ENCODE measurements around the gene FNBP1. TPM values are rescaled to one million over a fixed set of nuclear protein-coding genes. Genes with fewer than 3 reads are reported as not detected.
A peak's percentile ranks its signal among the peaks of the same experiment; 100 is the strongest.

Gene FNBP1
- total RNA-seq, 1 donor from 2014 or later: 47.1 TPM

DNA sequence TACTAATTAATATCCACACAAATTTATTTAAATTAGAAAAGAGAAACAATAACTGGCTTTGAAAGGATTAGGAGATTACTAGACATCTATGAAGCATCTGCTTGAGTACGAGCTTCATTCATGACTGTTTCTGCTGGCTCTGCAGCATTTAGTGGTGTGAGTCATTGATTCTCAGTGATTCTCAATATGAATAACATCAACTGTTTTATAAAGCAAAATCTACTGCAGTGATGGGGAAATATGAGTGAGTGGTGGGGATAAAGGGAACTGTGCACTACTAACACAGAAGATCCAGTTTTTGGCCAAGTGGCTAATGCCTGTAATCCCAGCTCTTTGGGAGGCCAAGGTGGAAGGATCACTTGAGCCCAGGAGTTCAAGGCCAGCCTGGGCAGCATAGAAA, 8.4 kb downstream of the FNBP1 start:
- peaks cover 57% of the 10 kb centered on the region for H3K4me1 ChIP-seq

DNA sequence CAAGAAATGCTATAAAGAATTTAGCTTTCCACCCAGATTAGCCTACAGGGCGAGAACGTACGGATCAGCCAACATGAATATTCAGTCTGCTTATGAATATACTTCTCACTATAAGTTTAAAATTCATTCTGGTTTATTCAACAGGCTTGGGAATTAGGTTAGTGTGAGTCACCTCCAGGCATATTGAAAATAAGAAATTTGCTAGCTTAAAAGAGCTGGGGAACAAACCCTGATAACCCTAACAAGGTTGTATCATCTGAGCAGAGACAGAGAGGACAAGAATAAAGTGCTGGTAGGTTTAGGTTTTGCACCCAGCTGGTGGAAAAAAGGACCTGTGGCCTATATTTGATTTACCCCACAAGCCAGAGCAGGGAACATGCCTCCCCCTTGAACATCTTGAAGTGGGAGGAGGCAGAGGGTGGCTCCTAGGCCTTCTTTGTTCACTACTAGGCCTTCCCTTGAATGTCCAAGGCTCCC, 12.3 kb downstream of the FNBP1 start:
- H3K36me3 ChIP-seq: no peaks in the 10 kb centered on the region
- no peak overlapping the region for H3K4me3 ChIP-seq
- H3K27me3 ChIP-seq: no peaks in the 10 kb centered on the region
- TF ChIP-seq POLR2AphosphoS5 (IDR thresholded peaks at IDR 0.05; ENCODE audit: insufficient read depth in 1 of 2, low read depth in 1 of 2) (no peak), POLR2A (IDR thresholded peaks at IDR 0.05) (no peak)
- TF ChIP-seq, protein P1, sequence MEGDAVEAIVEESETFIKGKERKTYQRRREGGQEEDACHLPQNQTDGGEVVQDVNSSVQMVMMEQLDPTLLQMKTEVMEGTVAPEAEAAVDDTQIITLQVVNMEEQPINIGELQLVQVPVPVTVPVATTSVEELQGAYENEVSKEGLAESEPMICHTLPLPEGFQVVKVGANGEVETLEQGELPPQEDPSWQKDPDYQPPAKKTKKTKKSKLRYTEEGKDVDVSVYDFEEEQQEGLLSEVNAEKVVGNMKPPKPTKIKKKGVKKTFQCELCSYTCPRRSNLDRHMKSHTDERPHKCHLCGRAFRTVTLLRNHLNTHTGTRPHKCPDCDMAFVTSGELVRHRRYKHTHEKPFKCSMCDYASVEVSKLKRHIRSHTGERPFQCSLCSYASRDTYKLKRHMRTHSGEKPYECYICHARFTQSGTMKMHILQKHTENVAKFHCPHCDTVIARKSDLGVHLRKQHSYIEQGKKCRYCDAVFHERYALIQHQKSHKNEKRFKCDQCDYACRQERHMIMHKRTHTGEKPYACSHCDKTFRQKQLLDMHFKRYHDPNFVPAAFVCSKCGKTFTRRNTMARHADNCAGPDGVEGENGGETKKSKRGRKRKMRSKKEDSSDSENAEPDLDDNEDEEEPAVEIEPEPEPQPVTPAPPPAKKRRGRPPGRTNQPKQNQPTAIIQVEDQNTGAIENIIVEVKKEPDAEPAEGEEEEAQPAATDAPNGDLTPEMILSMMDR (IDR thresholded peaks at IDR 0.05): no peak
- no peak for DNase-seq (ENCODE audit: extremely low spot score in 2 of 2)
- H3K9me3 ChIP-seq: no peaks in the 10 kb centered on the region
- H3K27ac ChIP-seq: peak overlapping the region; percentile 30
- intact Hi-C loops (cut with DNase I): no loop called here
- peaks cover 62% of the 10 kb centered on the region for H3K4me1 ChIP-seq

More for the DNA sequence above, 8.4 kb downstream of the FNBP1 start:
- intact Hi-C loops (cut with DNase I): no loop called here
- H3K4me3 ChIP-seq: no peak overlapping the region
- H3K9me3 ChIP-seq: no peaks in the 10 kb centered on the region
- TF ChIP-seq POLR2A (IDR thresholded peaks at IDR 0.05) (no peak), POLR2AphosphoS5 (IDR thresholded peaks at IDR 0.05; ENCODE audit: insufficient read depth in 1 of 2, low read depth in 1 of 2) (no peak)
- TF ChIP-seq, protein P1 (IDR thresholded peaks at IDR 0.05): no peak
- no peak overlapping the region for H3K27ac ChIP-seq
- H3K27me3 ChIP-seq: no peaks in the 10 kb centered on the region
- H3K36me3 ChIP-seq: no peaks in the 10 kb centered on the region
- DNase-seq (ENCODE audit: extremely low spot score in 2 of 2): no peak

DNA sequence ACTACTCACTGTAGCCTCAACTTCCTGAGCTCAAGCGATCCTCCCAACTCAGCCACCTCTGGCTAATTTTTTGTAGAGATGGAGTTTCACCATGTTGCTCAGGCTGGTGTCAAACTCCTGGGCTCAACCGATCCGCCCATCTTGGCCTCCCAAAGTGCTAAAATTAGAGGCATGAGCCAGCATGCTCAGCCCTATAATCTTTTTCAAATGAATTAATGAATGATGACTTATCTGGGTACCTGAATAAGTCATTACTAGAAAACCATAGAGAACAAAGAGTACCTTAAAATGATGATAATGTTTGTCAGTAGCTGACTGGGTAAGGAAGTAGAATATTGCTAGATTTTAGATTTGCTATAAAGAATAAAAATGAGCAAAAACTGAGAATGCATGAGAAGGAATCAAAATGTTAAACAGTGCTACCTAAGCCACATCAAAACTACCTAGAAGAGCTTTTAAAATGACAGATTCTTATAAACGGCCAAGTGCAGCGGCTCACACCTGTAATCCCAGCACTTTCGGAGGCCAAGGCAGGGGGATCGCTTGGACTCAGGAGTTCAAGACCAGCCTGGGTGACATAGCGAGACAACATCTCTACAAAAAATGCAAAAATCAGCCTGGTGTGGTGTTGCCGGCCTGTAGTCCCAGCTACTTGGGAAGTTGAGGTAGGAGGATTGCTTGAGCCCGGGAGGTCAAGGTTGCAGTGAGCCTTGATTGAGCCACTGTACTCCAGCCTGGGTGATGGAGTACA, 13.6 kb downstream of the FNBP1 start:
- Histone ChIP-seq H3K27ac (no peak overlapping the region), H3K36me3 (no peaks in the 10 kb centered on the region), H3K27me3 (no peaks in the 10 kb centered on the region), H3K9me3 (no peaks in the 10 kb centered on the region), H3K4me3 (no peak overlapping the region), H3K4me1 (peaks cover 69% of the 10 kb centered on the region)
- DNase-seq (ENCODE audit: extremely low spot score in 2 of 2): no peak
- TF ChIP-seq, protein P1 (IDR thresholded peaks at IDR 0.05): no peak
- TF ChIP-seq POLR2AphosphoS5 (IDR thresholded peaks at IDR 0.05; ENCODE audit: insufficient read depth in 1 of 2, low read depth in 1 of 2) (no peak), POLR2A (IDR thresholded peaks at IDR 0.05) (no peak)
- intact Hi-C loops (cut with DNase I): no loop called here

DNA sequence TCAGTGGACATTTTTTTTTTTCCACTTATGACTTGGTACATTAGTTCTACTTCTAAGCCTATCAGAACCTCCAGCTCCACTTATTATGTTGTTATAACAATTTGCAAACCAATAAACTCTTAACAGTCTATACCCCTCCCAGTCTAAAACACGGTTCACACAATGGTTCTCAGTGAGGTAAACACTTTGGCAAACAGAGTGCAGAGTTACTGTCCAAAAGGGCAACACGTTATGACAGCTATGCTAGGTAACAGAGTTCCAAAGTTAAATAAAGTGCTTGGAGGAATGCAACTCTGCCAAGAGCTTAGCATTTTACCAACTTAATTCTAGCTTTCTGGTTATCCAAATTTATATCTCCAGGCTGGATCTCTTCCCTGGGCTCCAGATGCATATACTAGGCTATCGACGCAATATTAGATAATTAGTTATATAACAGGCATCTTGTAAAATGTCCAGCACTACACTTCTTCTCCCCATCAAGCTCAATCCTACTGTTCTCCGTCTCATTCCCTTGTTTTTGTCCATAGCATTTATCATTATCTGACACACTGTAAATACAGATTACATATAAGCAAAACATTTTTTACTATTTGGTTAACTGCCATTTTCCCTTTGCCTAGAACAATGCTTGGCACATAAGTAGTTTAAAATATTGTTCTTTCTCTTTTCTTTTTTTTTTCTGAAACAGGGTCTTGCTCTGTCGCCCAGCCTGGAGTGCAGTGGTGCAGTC, 14.3 kb downstream of the FNBP1 start:
- no peak overlapping the region for H3K27ac ChIP-seq
- intact Hi-C loops (cut with DNase I): no loop called here
- no peak overlapping the region for H3K4me3 ChIP-seq
- TF ChIP-seq POLR2AphosphoS5 (IDR thresholded peaks at IDR 0.05; ENCODE audit: insufficient read depth in 1 of 2, low read depth in 1 of 2): no peak
- H3K27me3 ChIP-seq: no peaks in the 10 kb centered on the region
- H3K9me3 ChIP-seq: no peaks in the 10 kb centered on the region
- peaks cover 70% of the 10 kb centered on the region for H3K4me1 ChIP-seq
- DNase-seq (ENCODE audit: extremely low spot score in 2 of 2): no peak
- no peaks in the 10 kb centered on the region for H3K36me3 ChIP-seq

DNA sequence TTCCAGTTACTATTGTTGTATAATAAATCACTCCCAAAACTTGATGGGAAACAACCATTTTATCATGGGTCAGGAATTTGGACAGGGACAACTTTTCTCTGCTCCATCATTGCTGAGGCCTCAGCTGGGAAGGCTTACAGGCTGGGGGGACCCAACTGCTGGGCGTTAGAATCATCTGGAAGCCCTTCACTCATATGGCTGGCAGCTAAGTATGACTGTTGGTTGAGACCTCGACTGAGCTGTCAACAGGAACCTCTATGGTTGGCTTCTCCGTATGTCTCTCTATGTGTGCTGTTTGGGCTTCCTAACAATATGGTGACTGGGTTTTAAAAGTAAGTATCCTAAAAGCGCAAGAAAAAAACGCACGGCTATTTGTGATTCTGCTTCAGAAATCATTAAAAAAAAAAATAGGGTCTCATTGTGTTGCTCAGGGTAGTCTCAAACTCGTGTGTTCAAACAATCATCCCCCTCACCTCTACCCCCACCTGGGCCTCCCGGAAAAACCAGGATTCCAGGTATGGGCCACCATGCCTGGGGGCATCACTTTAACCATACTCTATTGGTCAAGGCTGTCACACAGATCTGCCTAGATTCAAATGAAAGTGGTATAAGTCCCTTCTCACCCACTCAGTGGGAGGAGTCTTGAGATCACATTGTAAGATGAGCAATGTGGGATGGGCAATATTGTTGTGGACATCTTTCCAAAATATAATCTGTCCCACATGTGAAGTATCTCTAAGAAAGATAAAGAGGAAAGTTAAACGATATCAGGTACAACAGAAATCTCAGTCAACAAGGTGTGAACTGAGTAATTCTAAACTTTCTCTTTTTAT, 15.2 kb downstream of the FNBP1 start:
- H3K4me3 ChIP-seq: no peak overlapping the region
- H3K4me1 ChIP-seq: peaks cover 70% of the 10 kb centered on the region
- TF ChIP-seq POLR2AphosphoS5 (IDR thresholded peaks at IDR 0.05; ENCODE audit: insufficient read depth in 1 of 2, low read depth in 1 of 2) (no peak), POLR2A (IDR thresholded peaks at IDR 0.05) (no peak)
- TF ChIP-seq, protein P1 (IDR thresholded peaks at IDR 0.05): no peak
- no peak for DNase-seq (ENCODE audit: extremely low spot score in 2 of 2)
- no peaks in the 10 kb centered on the region for H3K9me3 ChIP-seq
- H3K36me3 ChIP-seq: no peaks in the 10 kb centered on the region
- H3K27me3 ChIP-seq: no peaks in the 10 kb centered on the region
- H3K27ac ChIP-seq: no peak overlapping the region
- intact Hi-C loops (cut with DNase I): no loop called here

All from vagina (tissue), 2 donors.